ENCODE data around the gene GABPB1. TPM values are rescaled to one million over a fixed set of nuclear protein-coding genes. Genes with fewer than 3 reads are reported as not detected.

The GABPB1 gene
- total and polyA plus RNA-seq, 2 of the 13 experiments (the other 11 are each of a cell fraction or from before 2014, with no cell fraction given), result 17.5 to 39.5 TPM

GRCh38 chr15:50307799-50308198, 47.2 kb downstream of the GABPB1 start (continued):
- TF ChIP-seq ZNF407 (CRISPR knock-in tag; IDR thresholded peaks at IDR 0.05; ENCODE audit: not compliant biosample characterization) (no peak), MXD3 (CRISPR knock-in tag; IDR thresholded peaks at IDR 0.05) (no peak), GATA4 (IDR thresholded peaks at IDR 0.05; ENCODE audit: borderline replicate concordance, low read depth) (no peak), ZNF781 (CRISPR knock-in tag; IDR thresholded peaks at IDR 0.05; ENCODE audit: borderline replicate concordance, not compliant biosample characterization) (no peak), RBM39 (IDR thresholded peaks at IDR 0.05; ENCODE audit: low read depth, low read length, poor library complexity, severe bottlenecking) (no peak)

Measured in HepG2 (cell line).